ENCODE results near the gene EFNA3.

DNA sequence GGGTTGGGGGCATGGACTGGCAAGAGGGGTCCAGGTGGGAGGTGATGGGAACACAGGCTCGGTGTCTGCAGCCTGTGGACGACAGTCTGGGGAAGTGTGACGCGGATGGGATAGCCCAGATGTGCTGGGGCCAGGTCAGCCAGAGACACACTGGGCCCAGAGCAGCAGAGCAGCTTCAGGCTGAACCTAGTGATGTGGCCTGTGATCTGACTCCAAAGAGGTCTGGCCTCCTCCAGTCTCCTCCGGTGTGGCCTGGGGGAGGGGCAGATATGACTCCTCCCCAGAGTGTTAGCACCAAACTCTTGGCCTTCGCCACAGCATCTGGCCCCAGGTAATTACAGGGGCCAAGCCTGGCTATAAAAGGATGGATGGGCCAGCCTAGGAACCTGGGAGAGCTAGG, 13.5 kb downstream of the EFNA3 start:
- TF ChIP-seq EP300 (IDR thresholded peaks at IDR 0.05; ENCODE audit: low read depth), result no peak
- TF ChIP-seq, protein P1, sequence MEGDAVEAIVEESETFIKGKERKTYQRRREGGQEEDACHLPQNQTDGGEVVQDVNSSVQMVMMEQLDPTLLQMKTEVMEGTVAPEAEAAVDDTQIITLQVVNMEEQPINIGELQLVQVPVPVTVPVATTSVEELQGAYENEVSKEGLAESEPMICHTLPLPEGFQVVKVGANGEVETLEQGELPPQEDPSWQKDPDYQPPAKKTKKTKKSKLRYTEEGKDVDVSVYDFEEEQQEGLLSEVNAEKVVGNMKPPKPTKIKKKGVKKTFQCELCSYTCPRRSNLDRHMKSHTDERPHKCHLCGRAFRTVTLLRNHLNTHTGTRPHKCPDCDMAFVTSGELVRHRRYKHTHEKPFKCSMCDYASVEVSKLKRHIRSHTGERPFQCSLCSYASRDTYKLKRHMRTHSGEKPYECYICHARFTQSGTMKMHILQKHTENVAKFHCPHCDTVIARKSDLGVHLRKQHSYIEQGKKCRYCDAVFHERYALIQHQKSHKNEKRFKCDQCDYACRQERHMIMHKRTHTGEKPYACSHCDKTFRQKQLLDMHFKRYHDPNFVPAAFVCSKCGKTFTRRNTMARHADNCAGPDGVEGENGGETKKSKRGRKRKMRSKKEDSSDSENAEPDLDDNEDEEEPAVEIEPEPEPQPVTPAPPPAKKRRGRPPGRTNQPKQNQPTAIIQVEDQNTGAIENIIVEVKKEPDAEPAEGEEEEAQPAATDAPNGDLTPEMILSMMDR (IDR thresholded peaks at IDR 0.05), result no peak
